HepG2 (cell line): ENCODE measurements around the gene CRADD. TPM values are rescaled to one million over a fixed set of nuclear protein-coding genes. Genes with fewer than 3 reads are reported as not detected.

ENCODE experiments used
- ATAC-seq: fragments of 200-7000 bp; cut with Tn5 transposase; 3 replicates; pipeline ENCODE4 v1.9.1; 2020; ENCODE audit warnings: mild to moderate bottlenecking, moderate library complexity
- BruUV-seq: library from RNA; stranded (reverse); fragments of 400-500 nt; replicated peaks from 2 replicates; lab custom pipeline; 2021; lab: Mats Ljungman, UMichigan
- CTCF ChIA-PET: fragments of 300-600 bp; formaldehyde crosslinking; extraction: SDS; loops from one replicate; lab custom pipeline; 2021; ENCODE audit warnings: low total read pairs, inconsistent platforms, low intra/inter-chr PET ratio; lab: Yijun Ruan, JAX
- POLR2A ChIA-PET: fragments of 350-600 bp; sonication (Branson Sonifier 250); formaldehyde crosslinking; loops from one replicate; lab custom pipeline; 2020; ENCODE audit warnings: antibody characterized with exemption, inconsistent platforms; lab: Yijun Ruan, JAX
- DNase-seq: peaks from one replicate; pipeline ENCODE4 v3.0.0-alpha.2; 2015; ENCODE audit warnings: low spot score
- FAIRE-seq: peaks from 3 replicates; lab custom pipeline; 2011; peaks lifted over from hg19 to GRCh38; lab: Jason Lieb, UNC
- H2AFZ ChIP-seq: one replicate; pipeline ENCODE4 v1.6.1; 2011; ENCODE audit warnings: low read length, inconsistent platforms
- H3K27ac ChIP-seq: fragments of 300-600 bp; 3 replicates; pipeline ENCODE4 v1.8.0; 2011; ENCODE audit warnings: mixed run types, mild to moderate bottlenecking, mixed read lengths, low read length, inconsistent platforms; ENCODE audit not compliant: insufficient read depth; ENCODE audit errors: extremely low read length
- H3K27me3 ChIP-seq, 2 experiments: fragments of 200-600 bp in 1 of 2; 2 replicates in 1 of 2; 3 replicates in 1 of 2; pipeline versions ENCODE4 v1.6.0 to v1.8.0; 2011; ENCODE audit warnings: low read length in 2 of 2, mild to moderate bottlenecking in 2 of 2, moderate library complexity in 2 of 2, inconsistent platforms in 1 of 2; ENCODE audit not compliant: insufficient read depth in 2 of 2, control insufficient read depth in 1 of 2
- H3K36me3 ChIP-seq, 2 experiments: fragments of 200-600 bp in 1 of 2; replicated peaks in 1 of 2; 2 replicates in 1 of 2; 3 replicates in 1 of 2; pipeline versions ENCODE4 v1.5.1 to v1.8.0; 2011; ENCODE audit warnings: low read length in 2 of 2, inconsistent platforms in 1 of 2; ENCODE audit not compliant: insufficient read depth in 2 of 2, control insufficient read depth in 1 of 2
- H3K4me1 ChIP-seq: 2 replicates; pipeline ENCODE4 v1.5.1; 2012; ENCODE audit warnings: low read length, inconsistent platforms; ENCODE audit not compliant: insufficient read depth
- H3K4me2 ChIP-seq: 2 replicates; pipeline ENCODE4 v1.6.0; 2011; ENCODE audit warnings: low read depth, low read length, inconsistent platforms
- H3K4me3 ChIP-seq, 3 experiments: fragments of 200-600 bp in 1 of 3; sonication (generic), shearing (Covaris generic) in 1 of 3; replicated peaks in 1 of 3; 2 replicates each; pipeline ENCODE4 v1.5.1; 2011 to 2016; ENCODE audit warnings: low read length in 3 of 3, inconsistent platforms in 2 of 3, low read depth in 2 of 3, mild to moderate bottlenecking in 2 of 3, control low read depth in 1 of 3, mixed read lengths in 1 of 3; ENCODE audit not compliant: insufficient read depth in 1 of 3
- H3K79me2 ChIP-seq: one replicate; pipeline ENCODE4 v1.6.1; 2011; ENCODE audit warnings: low read length, inconsistent platforms; ENCODE audit not compliant: insufficient read depth
- H3K9ac ChIP-seq: 2 replicates; pipeline ENCODE4 v1.6.0; 2011; ENCODE audit warnings: mild to moderate bottlenecking, low read depth, low read length, inconsistent platforms; ENCODE audit not compliant: insufficient read depth
- H3K9me3 ChIP-seq: 2 replicates; pipeline ENCODE4 v1.5.1; 2012; ENCODE audit warnings: mild to moderate bottlenecking, low read length
- H4K20me1 ChIP-seq: 2 replicates; pipeline ENCODE4 v1.6.0; 2011; ENCODE audit warnings: inconsistent platforms, mild to moderate bottlenecking, low read length, moderate library complexity; ENCODE audit not compliant: insufficient read depth
- CCDC6 ChIP-seq: sonication (generic); formaldehyde crosslinking; IDR thresholded peaks from 2 replicates; pipeline ENCODE4 v1.8.1; 2022; ENCODE audit warnings: mild to moderate bottlenecking, missing genetic modification reagents, moderate library complexity
- ERF ChIP-seq: IDR thresholded peaks from 2 replicates; pipeline ENCODE4 v1.6.1; 2018; ENCODE audit warnings: missing biosample characterization, missing genetic modification reagents
- LCORL ChIP-seq, 2 experiments: fragments of 450-650 bp in 1 of 2; sonication (generic) in 1 of 2; formaldehyde crosslinking in 1 of 2; IDR thresholded peaks; 2 replicates each; pipeline versions ENCODE4 v1.5.0 to v1.6.1; 2017 to 2020; ENCODE audit warnings: antibody characterized with exemption in 1 of 2, missing genetic modification reagents in 1 of 2
- MBNL3 ChIP-seq: fragments of 250-450 bp; sonication (Bioruptor Pico); conservative IDR thresholded peaks from 2 replicates; pipeline ENCODE4 v1.8.0; 2022; ENCODE audit warnings: mild to moderate bottlenecking, inconsistent platforms
- ONECUT2 ChIP-seq: sonication (generic); formaldehyde crosslinking; IDR thresholded peaks from 2 replicates; pipeline ENCODE4 v1.4.0; 2020; ENCODE audit warnings: missing genetic modification reagents
- POGZ ChIP-seq: sonication (generic); formaldehyde crosslinking; IDR thresholded peaks from 2 replicates; pipeline ENCODE4 v1.4.0; 2020; ENCODE audit warnings: mild to moderate bottlenecking, missing genetic modification reagents
- RCOR2 ChIP-seq: IDR thresholded peaks from 2 replicates; pipeline ENCODE4 v1.6.1; 2016; ENCODE audit warnings: missing biosample characterization, missing genetic modification reagents
- ZFAT ChIP-seq: sonication (generic); formaldehyde crosslinking; conservative IDR thresholded peaks from 2 replicates; pipeline ENCODE4 v1.8.1; 2023; ENCODE audit warnings: missing genetic modification reagents, inconsistent platforms
- ZNF143 ChIP-seq: sonication (generic); formaldehyde crosslinking; IDR thresholded peaks from 2 replicates; pipeline ENCODE4 v1.4.0; 2020; ENCODE audit warnings: missing genetic modification reagents
- ZNF326 ChIP-seq: sonication (generic); formaldehyde crosslinking; IDR thresholded peaks from 2 replicates; pipeline ENCODE4 v1.4.0; 2020; ENCODE audit warnings: missing genetic modification reagents, borderline replicate concordance
- ZNF547 ChIP-seq: sonication (generic); formaldehyde crosslinking; IDR thresholded peaks from 2 replicates; pipeline ENCODE4 v1.5.1; 2020; ENCODE audit warnings: mild to moderate bottlenecking, missing genetic modification reagents
- ZNF75D ChIP-seq: sonication (generic); formaldehyde crosslinking; IDR thresholded peaks from 2 replicates; pipeline ENCODE4 v1.8.1; 2023; ENCODE audit warnings: missing genetic modification reagents, mild to moderate bottlenecking, borderline replicate concordance
- WGBS: methylation state at CpG from one replicate; pipeline ENCODE4 v1.1.6; 2017; ENCODE audit warnings: low lambda C conversion rate; 5-methylcytosine and 5-hydroxymethylcytosine counted together
- in situ Hi-C: cut with HindIII; loops from 2 replicates; pipeline ENCODE4 v1.10.0; 2017; ENCODE audit warnings: low pct_unique_long_range_greater_than_20kb; ENCODE audit not compliant: extremely low pct_ligation_motif_present
- intact Hi-C: fragments of 100-400 bp; cut with micrococcal nuclease; formaldehyde crosslinking; loops from one replicate; pipeline ENCODE4 v1.10.0; 2022; ENCODE audit not compliant: unreplicated experiment
- polyA plus RNA-seq, 8 experiments: library from polyadenylated mRNA; depleted of rRNA in 3 of 8; stranded (reverse) in 7 of 8; unstranded in 1 of 8; fragments of >200 nt; fragmentation: Illumina TruSeq in 4 of 8; extraction: Trizol in 4 of 8; gene quantifications; 2 replicates each; pipeline versions ENCODE4 v1.2.1 to v1.2.3, GENCODE V29; 2011 to 2016; ENCODE audit warnings: low read depth in 4 of 8, missing spikeins in 1 of 8, mixed read lengths in 1 of 8; ENCODE audit not compliant: insufficient read depth in 1 of 8
- total RNA-seq, 5 experiments: library from RNA; depleted of rRNA; stranded (reverse); fragments of >200 nt; fragmentation: Illumina TruSeq; extraction: Trizol; gene quantifications; 2 replicates each; pipeline ENCODE4 v1.2.3, GENCODE V29; 2016; ENCODE audit warnings: low read depth in 1 of 5
- TF ChIP-seq, protein P1 (sequence below): sonication (generic); formaldehyde crosslinking; IDR thresholded peaks from 2 replicates; pipeline ENCODE4 v1.5.0; 2020; ENCODE audit warnings: missing genetic modification reagents
- TF ChIP-seq, protein P2 (sequence below): IDR thresholded peaks from 2 replicates; pipeline ENCODE4 v1.6.1; 2016; ENCODE audit warnings: low read depth

CRADD gene
- total and polyA plus RNA-seq, 2 of the 13 experiments (the other 11 are each of a cell fraction or from before 2014, with no cell fraction given), result 12.4 to 18.8 TPM

DNA sequence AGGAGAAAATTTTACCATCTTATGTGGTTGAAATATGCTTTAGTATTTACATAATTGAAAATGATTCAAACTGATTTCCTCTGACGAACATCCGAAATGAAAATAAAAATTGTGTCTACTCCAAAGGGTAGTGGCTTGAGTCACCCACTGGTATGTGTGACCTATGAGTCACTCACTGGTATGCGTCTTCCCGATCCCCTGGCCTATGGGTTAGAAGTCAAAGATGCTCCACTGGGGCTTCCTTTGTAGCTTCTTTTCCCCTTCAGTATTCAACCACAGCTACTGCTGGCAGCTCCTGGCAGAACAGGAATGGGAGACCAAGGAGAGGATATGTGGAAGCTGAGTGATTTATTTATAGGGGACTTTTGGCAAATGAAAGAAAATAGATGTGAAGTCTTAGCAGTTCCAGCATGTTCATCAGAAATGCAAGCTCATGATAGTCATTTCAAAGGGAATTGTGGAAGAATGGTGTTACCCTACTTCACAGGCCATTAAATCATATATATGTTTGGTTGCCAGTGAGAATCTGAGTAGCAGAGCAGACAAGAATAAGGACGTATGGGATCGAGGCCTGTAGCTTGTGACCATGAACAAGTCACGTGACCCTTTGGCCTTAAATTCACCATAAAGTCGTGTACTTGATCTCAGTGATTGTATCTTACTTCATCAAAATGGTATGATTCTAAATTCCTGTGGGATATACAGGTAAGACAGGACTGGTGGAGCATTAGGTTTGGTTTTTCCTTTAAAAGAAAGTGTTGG, 108.3 kb downstream of the CRADD start:
- Histone ChIP-seq H3K27me3 (no peaks in the 10 kb centered on the region), H3K79me2 (no peaks in the 10 kb centered on the region), H3K27ac (no peak overlapping the region), H3K9ac (no peak overlapping the region), H2AFZ (no peak overlapping the region), H4K20me1 (no peaks in the 10 kb centered on the region), H3K36me3 (no peaks in the 10 kb centered on the region), H3K4me2 (peak overlapping the region; percentile 4; the same call in 1 of the 2 replicates), H3K4me3 (no peak overlapping the region), H3K9me3 (no peaks in the 10 kb centered on the region), H3K4me1 (peaks cover 40% of the 10 kb centered on the region)
- no peak for FAIRE-seq
- 40% methylated on average over 8 of the region's 8 CpGs for WGBS
- BruUV-seq, result no TSS peak
- peak; percentile 96 for ATAC-seq
- CTCF ChIA-PET, result no interaction called here
- DNase-seq, result peak; percentile 63
- POLR2A ChIA-PET, result no interaction called here
- in situ Hi-C loops, result no loop called here
- intact Hi-C loops, result no loop called here
- no peak for TF ChIP-seq POGZ (CRISPR knock-in tag)
- no peak for TF ChIP-seq CCDC6 (CRISPR knock-in tag)
- TF ChIP-seq RCOR2 (CRISPR knock-in tag), result 0 out of 2 replicates have a peak, but pooled peaks have one; percentile 46
- no peak for TF ChIP-seq MBNL3 (CRISPR knock-in tag)
- no peak for TF ChIP-seq ZNF75D (CRISPR knock-in tag)
- no peak for TF ChIP-seq ERF (CRISPR knock-in tag)
- no peak for TF ChIP-seq LCORL (IDR thresholded peaks at IDR 0.05)
- TF ChIP-seq LCORL (CRISPR knock-in tag; IDR thresholded peaks at IDR 0.05), result no peak
- TF ChIP-seq ZFAT (CRISPR knock-in tag), result no peak
- TF ChIP-seq ZNF143 (CRISPR knock-in tag), result no peak
- no peak for TF ChIP-seq ZNF547 (CRISPR knock-in tag)
- TF ChIP-seq, protein P1, sequence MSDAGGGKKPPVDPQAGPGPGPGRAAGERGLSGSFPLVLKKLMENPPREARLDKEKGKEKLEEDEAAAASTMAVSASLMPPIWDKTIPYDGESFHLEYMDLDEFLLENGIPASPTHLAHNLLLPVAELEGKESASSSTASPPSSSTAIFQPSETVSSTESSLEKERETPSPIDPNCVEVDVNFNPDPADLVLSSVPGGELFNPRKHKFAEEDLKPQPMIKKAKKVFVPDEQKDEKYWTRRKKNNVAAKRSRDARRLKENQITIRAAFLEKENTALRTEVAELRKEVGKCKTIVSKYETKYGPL (CRISPR knock-in tag), result no peak
- no peak for TF ChIP-seq ZNF326 (CRISPR knock-in tag)
- TF ChIP-seq, protein P2, sequence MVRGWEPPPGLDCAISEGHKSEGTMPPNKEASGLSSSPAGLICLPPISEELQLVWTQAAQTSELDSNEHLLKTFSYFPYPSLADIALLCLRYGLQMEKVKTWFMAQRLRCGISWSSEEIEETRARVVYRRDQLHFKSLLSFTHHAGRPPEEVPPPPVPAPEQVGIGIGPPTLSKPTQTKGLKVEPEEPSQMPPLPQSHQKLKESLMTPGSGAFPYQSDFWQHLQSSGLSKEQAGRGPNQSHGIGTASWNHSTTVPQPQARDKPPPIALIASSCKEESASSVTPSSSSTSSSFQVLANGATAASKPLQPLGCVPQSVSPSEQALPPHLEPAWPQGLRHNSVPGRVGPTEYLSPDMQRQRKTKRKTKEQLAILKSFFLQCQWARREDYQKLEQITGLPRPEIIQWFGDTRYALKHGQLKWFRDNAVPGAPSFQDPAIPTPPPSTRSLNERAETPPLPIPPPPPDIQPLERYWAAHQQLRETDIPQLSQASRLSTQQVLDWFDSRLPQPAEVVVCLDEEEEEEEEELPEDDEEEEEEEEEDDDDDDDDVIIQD, result peak; percentile 21; the same call in 1 of the 2 replicates
- no peak for TF ChIP-seq ONECUT2 (CRISPR knock-in tag)
